HepG2 (cell line): Measurements from ENCODE around the gene GSK3A. TPM values are rescaled to one million over a fixed set of nuclear protein-coding genes. Genes with fewer than 3 reads are reported as not detected.

Source experiments
- ATAC-seq: fragments of 200-7000 bp; cut with Tn5 transposase; 3 replicates; pipeline ENCODE4 v1.9.1; 2020; ENCODE audit warnings: mild to moderate bottlenecking, moderate library complexity
- Bru-seq: library from RNA; stranded (reverse); fragments of 400-500 nt; gene quantifications from one replicate; lab custom pipeline; 2021; lab: Mats Ljungman, UMichigan
- BruChase-seq, 2 experiments: library from RNA; stranded (reverse); fragments of 400-500 nt; gene quantifications; one replicate each; lab custom pipeline; 2021; lab: Mats Ljungman, UMichigan
- BruUV-seq: library from RNA; stranded (reverse); fragments of 400-500 nt; replicated peaks from 2 replicates; lab custom pipeline; 2021; lab: Mats Ljungman, UMichigan
- CTCF ChIA-PET: fragments of 300-600 bp; formaldehyde crosslinking; extraction: SDS; loops from one replicate; lab custom pipeline; 2021; ENCODE audit warnings: low total read pairs, inconsistent platforms, low intra/inter-chr PET ratio; lab: Yijun Ruan, JAX
- POLR2A ChIA-PET: fragments of 350-600 bp; sonication (Branson Sonifier 250); formaldehyde crosslinking; loops from one replicate; lab custom pipeline; 2020; ENCODE audit warnings: antibody characterized with exemption, inconsistent platforms; lab: Yijun Ruan, JAX
- DNase-seq: peaks from one replicate; pipeline ENCODE4 v3.0.0-alpha.2; 2015; ENCODE audit warnings: low spot score
- FAIRE-seq: peaks from 3 replicates; lab custom pipeline; 2011; peaks lifted over from hg19 to GRCh38; lab: Jason Lieb, UNC
- H2AFZ ChIP-seq: one replicate; pipeline ENCODE4 v1.6.1; 2011; ENCODE audit warnings: low read length, inconsistent platforms
- H3K27ac ChIP-seq: fragments of 300-600 bp; 3 replicates; pipeline ENCODE4 v1.8.0; 2011; ENCODE audit warnings: mixed run types, mild to moderate bottlenecking, mixed read lengths, low read length, inconsistent platforms; ENCODE audit not compliant: insufficient read depth; ENCODE audit errors: extremely low read length
- H3K27me3 ChIP-seq, 2 experiments: fragments of 200-600 bp in 1 of 2; 2 replicates in 1 of 2; 3 replicates in 1 of 2; pipeline versions ENCODE4 v1.6.0 to v1.8.0; 2011; ENCODE audit warnings: low read length in 2 of 2, mild to moderate bottlenecking in 2 of 2, moderate library complexity in 2 of 2, inconsistent platforms in 1 of 2; ENCODE audit not compliant: insufficient read depth in 2 of 2, control insufficient read depth in 1 of 2
- H3K36me3 ChIP-seq, 2 experiments: fragments of 200-600 bp in 1 of 2; replicated peaks in 1 of 2; 2 replicates in 1 of 2; 3 replicates in 1 of 2; pipeline versions ENCODE4 v1.5.1 to v1.8.0; 2011; ENCODE audit warnings: low read length in 2 of 2, inconsistent platforms in 1 of 2; ENCODE audit not compliant: insufficient read depth in 2 of 2, control insufficient read depth in 1 of 2
- H3K4me1 ChIP-seq: 2 replicates; pipeline ENCODE4 v1.5.1; 2012; ENCODE audit warnings: low read length, inconsistent platforms; ENCODE audit not compliant: insufficient read depth
- H3K4me2 ChIP-seq: 2 replicates; pipeline ENCODE4 v1.6.0; 2011; ENCODE audit warnings: low read depth, low read length, inconsistent platforms
- H3K4me3 ChIP-seq, 3 experiments: fragments of 200-600 bp in 1 of 3; sonication (generic), shearing (Covaris generic) in 1 of 3; replicated peaks in 1 of 3; 2 replicates each; pipeline ENCODE4 v1.5.1; 2011 to 2016; ENCODE audit warnings: low read length in 3 of 3, inconsistent platforms in 2 of 3, low read depth in 2 of 3, mild to moderate bottlenecking in 2 of 3, control low read depth in 1 of 3, mixed read lengths in 1 of 3; ENCODE audit not compliant: insufficient read depth in 1 of 3
- H3K79me2 ChIP-seq: one replicate; pipeline ENCODE4 v1.6.1; 2011; ENCODE audit warnings: low read length, inconsistent platforms; ENCODE audit not compliant: insufficient read depth
- H3K9ac ChIP-seq: 2 replicates; pipeline ENCODE4 v1.6.0; 2011; ENCODE audit warnings: mild to moderate bottlenecking, low read depth, low read length, inconsistent platforms; ENCODE audit not compliant: insufficient read depth
- H3K9me3 ChIP-seq: 2 replicates; pipeline ENCODE4 v1.5.1; 2012; ENCODE audit warnings: mild to moderate bottlenecking, low read length
- H4K20me1 ChIP-seq: 2 replicates; pipeline ENCODE4 v1.6.0; 2011; ENCODE audit warnings: inconsistent platforms, mild to moderate bottlenecking, low read length, moderate library complexity; ENCODE audit not compliant: insufficient read depth
- CAMTA2 ChIP-seq: sonication (generic); formaldehyde crosslinking; IDR thresholded peaks from 2 replicates; pipeline ENCODE4 v1.4.0; 2020; ENCODE audit warnings: mild to moderate bottlenecking, missing genetic modification reagents, borderline replicate concordance
- CREB3 ChIP-seq: sonication (generic); formaldehyde crosslinking; IDR thresholded peaks from 2 replicates; pipeline ENCODE4 v1.5.0; 2020; ENCODE audit warnings: missing genetic modification reagents
- FOXP1 ChIP-seq, 2 experiments: fragments of 450-650 bp in 1 of 2; IDR thresholded peaks; 2 replicates each; pipeline ENCODE4 v1.6.1; 2017 to 2018; ENCODE audit warnings: antibody characterized with exemption in 1 of 2
- GFI1 ChIP-seq: sonication (generic); formaldehyde crosslinking; IDR thresholded peaks from 2 replicates; pipeline ENCODE4 v1.5.0; 2020; ENCODE audit warnings: missing genetic modification reagents, mild to moderate bottlenecking, borderline replicate concordance
- HNRNPK ChIP-seq: fragments of 200-400 bp; formaldehyde crosslinking; IDR thresholded peaks from 2 replicates; pipeline ENCODE4 v1.6.1; 2018; ENCODE audit warnings: low read length, low read depth, moderate library complexity, mild to moderate bottlenecking; ENCODE audit not compliant: poor library complexity, severe bottlenecking
- KAT2B ChIP-seq: fragments of 150-350 bp; IDR thresholded peaks from 2 replicates; pipeline ENCODE4 v1.6.1; 2014; ENCODE audit warnings: low read depth, low read length, borderline replicate concordance
- PHB2 ChIP-seq: fragments of 450-650 bp; IDR thresholded peaks from 2 replicates; pipeline ENCODE4 v1.6.1; 2018; ENCODE audit not compliant: partially characterized antibody
- RNF2 ChIP-seq: fragments of 450-650 bp; conservative IDR thresholded peaks from 2 replicates; pipeline ENCODE4 v1.6.1; 2016; ENCODE audit warnings: low read depth
- SRSF1 ChIP-seq: fragments of 200-400 bp; formaldehyde crosslinking; optimal IDR thresholded peaks from 2 replicates; pipeline ENCODE3; 2017; ENCODE audit warnings: mild to moderate bottlenecking, low read depth, low read length, moderate library complexity
- TARDBP ChIP-seq: sonication (generic); formaldehyde crosslinking; IDR thresholded peaks from 2 replicates; pipeline ENCODE4 v1.8.0; 2022; ENCODE audit warnings: mild to moderate bottlenecking, missing genetic modification reagents
- ZFP36L2 ChIP-seq: sonication (generic); formaldehyde crosslinking; IDR thresholded peaks from 2 replicates; pipeline ENCODE4 v1.4.0; 2020; ENCODE audit warnings: missing genetic modification reagents
- ZNF549 ChIP-seq: sonication (generic); formaldehyde crosslinking; IDR thresholded peaks from 2 replicates; pipeline ENCODE4 v1.5.0; 2020; ENCODE audit warnings: missing genetic modification reagents
- WGBS: methylation state at CpG from one replicate; pipeline ENCODE4 v1.1.6; 2017; ENCODE audit warnings: low lambda C conversion rate; 5-methylcytosine and 5-hydroxymethylcytosine counted together
- in situ Hi-C: cut with HindIII; loops from 2 replicates; pipeline ENCODE4 v1.10.0; 2017; ENCODE audit warnings: low pct_unique_long_range_greater_than_20kb; ENCODE audit not compliant: extremely low pct_ligation_motif_present
- intact Hi-C: fragments of 100-400 bp; cut with micrococcal nuclease; formaldehyde crosslinking; loops from one replicate; pipeline ENCODE4 v1.10.0; 2022; ENCODE audit not compliant: unreplicated experiment
- long read RNA-seq, 2 experiments: library from RNA in 1 of 2; library from polyadenylated mRNA in 1 of 2; stranded (forward) in 1 of 2; unstranded in 1 of 2; transcript quantifications; one replicate each; pipeline ENCODE4 v2.0.0, GENCODE V29; 2019 to 2022
- polyA minus RNA-seq, 3 experiments: library from RNA; depleted of rRNA, polyadenylated mRNA; stranded (reverse); fragments of >200 nt; gene quantifications; 2 replicates each; pipeline ENCODE4 v1.2.3, GENCODE V29; 2011; ENCODE audit warnings: low replicate concordance in 1 of 3
- polyA plus RNA-seq, 8 experiments: library from polyadenylated mRNA; depleted of rRNA in 3 of 8; stranded (reverse) in 7 of 8; unstranded in 1 of 8; fragments of >200 nt; fragmentation: Illumina TruSeq in 4 of 8; extraction: Trizol in 4 of 8; gene quantifications; 2 replicates each; pipeline versions ENCODE4 v1.2.1 to v1.2.3, GENCODE V29; 2011 to 2016; ENCODE audit warnings: low read depth in 4 of 8, missing spikeins in 1 of 8, mixed read lengths in 1 of 8; ENCODE audit not compliant: insufficient read depth in 1 of 8
- total RNA-seq, 5 experiments: library from RNA; depleted of rRNA; stranded (reverse); fragments of >200 nt; fragmentation: Illumina TruSeq; extraction: Trizol; gene quantifications; 2 replicates each; pipeline ENCODE4 v1.2.3, GENCODE V29; 2016; ENCODE audit warnings: low read depth in 1 of 5
- TF ChIP-seq, protein P1 (sequence below): IDR thresholded peaks from 2 replicates; pipeline ENCODE4 v1.6.1; 2016
- TF ChIP-seq, protein P2 (sequence below): sonication (generic); formaldehyde crosslinking; IDR thresholded peaks from 2 replicates; pipeline ENCODE4 v1.8.0; 2022; ENCODE audit warnings: mild to moderate bottlenecking, missing genetic modification reagents

The GSK3A gene
- total RNA-seq (2016; rRNA removed; fragmentation: Illumina TruSeq; extraction: Trizol) (14.8 and 16.9 TPM in 2 replicates), polyA plus RNA-seq (2011; rRNA removed) (52.5 and 56.5 TPM in 2 replicates), polyA minus RNA-seq (2011; rRNA and poly(A)+ RNA removed; ENCODE audit: low replicate concordance) (34.3 and 51.6 TPM in 2 replicates), Bru-seq, nascent RNA (percentile 63 among the genes with signal in this experiment), BruChase-seq, experiment 1, labeled RNA remaining after a 6-hour chase (percentile 88 among the genes with signal in this experiment), BruChase-seq, experiment 2, labeled RNA remaining after a 2-hour chase (percentile 82 among the genes with signal in this experiment)
- 16.1 and 22.9 TPM in 2 replicates for total RNA-seq (2016; cell fraction: cytosol; rRNA removed; fragmentation: Illumina TruSeq; extraction: Trizol; ENCODE audit: low read depth)
- 11.4 and 17.4 TPM in 2 replicates for total RNA-seq (2016; cell fraction: insoluble cytoplasmic fraction; rRNA removed; fragmentation: Illumina TruSeq; extraction: Trizol)
- total RNA-seq (2016; cell fraction: membrane; rRNA removed; fragmentation: Illumina TruSeq; extraction: Trizol) = 31.4 and 34.4 TPM in 2 replicates
- 9.7 and 11.2 TPM in 2 replicates for total RNA-seq (2016; cell fraction: nucleus; rRNA removed; fragmentation: Illumina TruSeq; extraction: Trizol)
- polyA plus RNA-seq (2011; cell fraction: cytosol; rRNA removed) = 33.8 and 36.7 TPM in 2 replicates
- 33.5 and 34.5 TPM in 2 replicates for polyA plus RNA-seq (2011; cell fraction: nucleus; rRNA removed)
- polyA plus RNA-seq (2012) = 25.2 and 25.7 TPM in 2 replicates
- 41.6 and 46.1 TPM in 2 replicates for polyA plus RNA-seq (2016; cell fraction: cytosol; fragmentation: Illumina TruSeq; extraction: Trizol; ENCODE audit: low read depth)
- 45.9 and 55.0 TPM in 2 replicates for polyA plus RNA-seq (2016; cell fraction: insoluble cytoplasmic fraction; fragmentation: Illumina TruSeq; extraction: Trizol; ENCODE audit: low read depth)
- 67.9 and 73.5 TPM in 2 replicates for polyA plus RNA-seq (2016; cell fraction: membrane; fragmentation: Illumina TruSeq; extraction: Trizol; ENCODE audit: low read depth)
- 44.2 and 47.7 TPM in 2 replicates for polyA plus RNA-seq (2016; cell fraction: nucleus; fragmentation: Illumina TruSeq; extraction: Trizol; ENCODE audit: insufficient read depth, low read depth)
- 9.1 and 14.1 TPM in 2 replicates for polyA minus RNA-seq (2011; cell fraction: cytosol; rRNA and poly(A)+ RNA removed)
- polyA minus RNA-seq (2011; cell fraction: nucleus; rRNA and poly(A)+ RNA removed) = 5.2 and 6.8 TPM in 2 replicates
- long read RNA-seq, experiment 1, partial matches to known transcripts = 1 of 3 reads
- long read RNA-seq, experiment 1, other reads (novel, unspliced or antisense) = 2 of 3 reads
- long read RNA-seq, experiment 2, transcript GSK3A-201 (11 exons, 2,188 nt) = major isoform, 99 of 134 reads
- long read RNA-seq, experiment 2, partial matches to known transcripts = 9 of 134 reads
- long read RNA-seq, experiment 2, other reads (novel, unspliced or antisense) = 17 of 134 reads

GRCh38 chr19:42242512-42243409 lies at the start of gene GSK3A:
TSS of gene GSK3A (minus strand) at chr19:42242602. CDS start at chr19:42242465, 137 bp downstream.
- peak within 1 kb of the TSS; percentile 92 for H3K27ac ChIP-seq
- ChIA-PET CTCF (interaction anchor here (4.3 kb wide), 1 partner anchor 48 kb away, joined by 34 read pairs; no protein-coding TSS in a partner anchor), POLR2A (interaction anchor here (0.6 to 6.6 kb wide), 26 partner anchors 9 to 359 kb away, joined by 3 to 117 read pairs (median 7); partner anchors contain the start of genes CEACAM1, CIC, DEDD2 and PAFAH1B3)
- BruUV-seq = no TSS peak
- FAIRE-seq = peak; percentile 99
- in situ Hi-C loops = no loop called here
- 1% methylated on average over 18 of the region's 76 CpGs for WGBS
- H3K4me2 ChIP-seq = peak within 1 kb of the TSS; percentile 94
- DNase-seq = peak; percentile 99
- intact Hi-C loops = loop anchor here (1.0 kb wide), 2 partner anchors 22 to 49 kb away; partner anchors contain the start of gene ZNF526
- peaks cover 13% of the 10 kb centered on the region; the same call in 1 of the 2 replicates for H4K20me1 ChIP-seq
- peak within 1 kb of the TSS; percentile 79 to 90 (median 81) for H3K4me3 ChIP-seq
- no peaks in the 10 kb centered on the region; a peak in 1 of 5 replicates for H3K27me3 ChIP-seq
- ATAC-seq = peak; percentile 80
- peaks cover 20% of the 10 kb centered on the region for H3K79me2 ChIP-seq
- H3K9me3 ChIP-seq = no peaks in the 10 kb centered on the region
- H3K9ac ChIP-seq = peak within 1 kb of the TSS; percentile 97
- H3K4me1 ChIP-seq = peaks cover 50% of the 10 kb centered on the region
- H2AFZ ChIP-seq = peak within 1 kb of the TSS; percentile 6
- peaks cover 0 to 18% of the 10 kb centered on the region in 2 experiments; a peak in 3 of 5 replicates for H3K36me3 ChIP-seq
- TF ChIP-seq CAMTA2 = no peak; the same call in 1 of the 2 replicates
- TF ChIP-seq KAT2B = no peak
- TF ChIP-seq, protein P1, sequence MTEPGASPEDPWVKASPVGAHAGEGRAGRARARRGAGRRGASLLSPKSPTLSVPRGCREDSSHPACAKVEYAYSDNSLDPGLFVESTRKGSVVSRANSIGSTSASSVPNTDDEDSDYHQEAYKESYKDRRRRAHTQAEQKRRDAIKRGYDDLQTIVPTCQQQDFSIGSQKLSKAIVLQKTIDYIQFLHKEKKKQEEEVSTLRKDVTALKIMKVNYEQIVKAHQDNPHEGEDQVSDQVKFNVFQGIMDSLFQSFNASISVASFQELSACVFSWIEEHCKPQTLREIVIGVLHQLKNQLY (CRISPR knock-in tag) = peak; percentile 87
- TF ChIP-seq ZNF549 = no peak
- TF ChIP-seq HNRNPK = no peak
- TF ChIP-seq FOXP1 (IDR thresholded peaks at IDR 0.05) = no peak
- no peak for TF ChIP-seq FOXP1 (CRISPR knock-in tag; IDR thresholded peaks at IDR 0.05)
- peak; percentile 45; the same call in 1 of the 2 replicates for TF ChIP-seq TARDBP (CRISPR knock-in tag)
- no peak for TF ChIP-seq GFI1 (CRISPR knock-in tag)
- no peak; the same call in 1 of the 2 replicates for TF ChIP-seq CREB3
- peak; percentile 5 for TF ChIP-seq SRSF1
- TF ChIP-seq, protein P2, sequence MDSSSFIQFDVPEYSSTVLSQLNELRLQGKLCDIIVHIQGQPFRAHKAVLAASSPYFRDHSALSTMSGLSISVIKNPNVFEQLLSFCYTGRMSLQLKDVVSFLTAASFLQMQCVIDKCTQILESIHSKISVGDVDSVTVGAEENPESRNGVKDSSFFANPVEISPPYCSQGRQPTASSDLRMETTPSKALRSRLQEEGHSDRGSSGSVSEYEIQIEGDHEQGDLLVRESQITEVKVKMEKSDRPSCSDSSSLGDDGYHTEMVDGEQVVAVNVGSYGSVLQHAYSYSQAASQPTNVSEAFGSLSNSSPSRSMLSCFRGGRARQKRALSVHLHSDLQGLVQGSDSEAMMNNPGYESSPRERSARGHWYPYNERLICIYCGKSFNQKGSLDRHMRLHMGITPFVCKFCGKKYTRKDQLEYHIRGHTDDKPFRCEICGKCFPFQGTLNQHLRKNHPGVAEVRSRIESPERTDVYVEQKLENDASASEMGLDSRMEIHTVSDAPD (CRISPR knock-in tag) = peak; percentile 4; the same call in 1 of the 2 replicates
- TF ChIP-seq RNF2 = no peak
- TF ChIP-seq ZFP36L2 (CRISPR knock-in tag) = no peak
- no peak for TF ChIP-seq PHB2
